Endothelial cell (in vitro differentiated cells): ENCODE results near the gene XCL1. TPM values are rescaled to one million over a fixed set of nuclear protein-coding genes. Genes with fewer than 3 reads are reported as not detected.

Experiments used
- DNase-seq: peaks from one replicate; pipeline ENCODE4 v3.0.0; 2021; ENCODE audit warnings: low spot score
- H3K27ac Mint-ChIP-seq: one replicate; pipeline ENCODE4 v1.8.0; 2021; ENCODE audit warnings: mixed read lengths, inconsistent platforms; ENCODE audit not compliant: unreplicated experiment
- H3K27me3 Mint-ChIP-seq: one replicate; pipeline ENCODE4 v1.8.0; 2021; ENCODE audit warnings: mild to moderate bottlenecking, moderate library complexity, mixed read lengths, inconsistent platforms; ENCODE audit not compliant: unreplicated experiment
- H3K36me3 Mint-ChIP-seq: one replicate; pipeline ENCODE4 v1.8.0; 2021; ENCODE audit warnings: mild to moderate bottlenecking, low read depth, mixed read lengths, inconsistent platforms; ENCODE audit not compliant: unreplicated experiment
- H3K4me1 Mint-ChIP-seq: one replicate; pipeline ENCODE4 v1.8.0; 2021; ENCODE audit warnings: mild to moderate bottlenecking, mixed read lengths, inconsistent platforms; ENCODE audit not compliant: unreplicated experiment
- H3K4me3 Mint-ChIP-seq: one replicate; pipeline ENCODE4 v1.8.0; 2021; ENCODE audit warnings: mild to moderate bottlenecking, mixed read lengths, inconsistent platforms; ENCODE audit not compliant: unreplicated experiment
- H3K9me3 Mint-ChIP-seq: one replicate; pipeline ENCODE4 v1.8.0; 2021; ENCODE audit warnings: mixed read lengths, inconsistent platforms; ENCODE audit not compliant: unreplicated experiment
- CTCF ChIP-seq: fragments of 200-600 bp; sonication (generic); IDR thresholded peaks from one replicate; pipeline ENCODE4 v1.5.0; 2021; ENCODE audit warnings: antibody characterized with exemption; ENCODE audit not compliant: unreplicated experiment
- total RNA-seq: library from RNA; stranded (reverse); fragmentation: NEBNext Ultra II Directional; extraction: Animal tissue kit (Norgen Biotek cat#: 25700); gene quantifications from one replicate; pipeline ENCODE4 v1.2.1, GENCODE V29; 2021; ENCODE audit not compliant: unreplicated experiment

The XCL1 gene
- total RNA-seq, 1 donor from 2014 or later: not detected

GRCh38 chr1:168581817-168582572 lies 5.6 kb downstream of the XCL1 start:
- no peak for DNase-seq
- TF ChIP-seq CTCF: no peak
- Mint-ChIP-seq H3K36me3 (no peaks in the 10 kb centered on the region), H3K9me3 (no peaks in the 10 kb centered on the region), H3K4me3 (no peak overlapping the region), H3K27ac (no peak overlapping the region), H3K27me3 (no peaks in the 10 kb centered on the region), H3K4me1 (no peaks in the 10 kb centered on the region)

GRCh38 chr1:168582688-168583336 lies 6.4 kb downstream of the XCL1 start:
- no peaks in the 10 kb centered on the region for H3K36me3 Mint-ChIP-seq
- H3K4me3 Mint-ChIP-seq: no peak overlapping the region
- no peaks in the 10 kb centered on the region for H3K27me3 Mint-ChIP-seq
- no peak for TF ChIP-seq CTCF
- no peak for DNase-seq
- H3K4me1 Mint-ChIP-seq: no peaks in the 10 kb centered on the region
- no peaks in the 10 kb centered on the region for H3K9me3 Mint-ChIP-seq
- no peak overlapping the region for H3K27ac Mint-ChIP-seq

- H3K27ac Mint-ChIP-seq: no peak overlapping the region
- H3K36me3 Mint-ChIP-seq: no peaks in the 10 kb centered on the region
- no peaks in the 10 kb centered on the region for H3K27me3 Mint-ChIP-seq
- TF ChIP-seq CTCF: no peak
- no peaks in the 10 kb centered on the region for H3K9me3 Mint-ChIP-seq
- DNase-seq: no peak
- H3K4me1 Mint-ChIP-seq: no peaks in the 10 kb centered on the region
- no peak overlapping the region for H3K4me3 Mint-ChIP-seq
Observed at GRCh38 chr1:168583571-168583970, 7.2 kb downstream of the XCL1 start.

- Mint-ChIP-seq H3K27me3 (no peaks in the 10 kb centered on the region), H3K4me1 (no peaks in the 10 kb centered on the region), H3K4me3 (no peak overlapping the region), H3K36me3 (no peaks in the 10 kb centered on the region), H3K9me3 (no peaks in the 10 kb centered on the region), H3K27ac (no peak overlapping the region)
- no peak for TF ChIP-seq CTCF
- no peak for DNase-seq
Observed at GRCh38 chr1:168585191-168585590, 8.8 kb downstream of the XCL1 start.

GRCh38 chr1:168585937-168586336 lies 9.5 kb downstream of the XCL1 start:
- no peaks in the 10 kb centered on the region for H3K9me3 Mint-ChIP-seq
- H3K36me3 Mint-ChIP-seq: no peaks in the 10 kb centered on the region
- no peak for TF ChIP-seq CTCF
- H3K27me3 Mint-ChIP-seq: no peaks in the 10 kb centered on the region
- no peak overlapping the region for H3K27ac Mint-ChIP-seq
- no peak for DNase-seq
- H3K4me1 Mint-ChIP-seq: no peaks in the 10 kb centered on the region
- H3K4me3 Mint-ChIP-seq: no peak overlapping the region
